Upper lobe of left lung (tissue), 4 donors: ENCODE measurements around the gene SPOCK3.

Experiments used
- CTCF ChIP-seq, 6 experiments: fragments of 450-650 bp in 4 of 6; fragments of 200-600 bp in 2 of 6; sonication (generic) in 2 of 6; IDR thresholded peaks; one replicate each; pipeline ENCODE4 v1.5.1; 2016 to 2019; ENCODE audit warnings: antibody characterized with exemption in 6 of 6
- POLR2AphosphoS5 ChIP-seq, 2 donors: sonication (generic); formaldehyde crosslinking; IDR thresholded peaks; one replicate each; pipeline ENCODE4 v1.5.1; 2017; ENCODE audit warnings: antibody characterized with exemption in 2 of 2

DNA sequence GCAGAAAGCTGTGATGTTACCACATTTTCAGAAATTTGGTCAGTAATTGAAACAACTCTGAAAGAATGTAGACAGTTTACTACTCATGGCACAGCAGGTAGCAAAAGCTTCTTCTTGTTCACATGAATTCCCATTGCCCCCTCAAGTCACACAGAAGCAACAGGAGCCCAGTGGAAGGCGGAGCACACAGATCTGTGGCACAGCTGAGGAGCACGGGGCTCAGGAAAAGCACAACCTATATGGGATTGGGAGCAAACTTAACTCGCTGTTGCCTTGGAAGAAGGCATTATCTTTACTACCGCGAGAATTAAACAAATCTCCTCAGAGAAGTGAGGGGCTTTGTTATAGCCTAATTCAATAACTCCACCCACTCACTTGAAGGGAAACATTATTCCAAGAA, 358.5 kb downstream of the SPOCK3 start:
- TF ChIP-seq CTCF (IDR thresholded peaks at IDR 0.05) (no peak), POLR2AphosphoS5 (IDR thresholded peaks at IDR 0.05) (no peak)
